HUES6 (cell line): ENCODE data around the gene LTBP2.

Experiments used
- H3K27ac ChIP-seq: 2 replicates; pipeline ENCODE4 v1.7.0; 2013; ENCODE audit warnings: low read depth, mild to moderate bottlenecking, low read length, inconsistent platforms
- H3K27me3 ChIP-seq: 2 replicates; pipeline ENCODE4 v1.6.1; 2013; ENCODE audit warnings: low read length; ENCODE audit not compliant: control insufficient read depth, insufficient read depth
- H3K36me3 ChIP-seq: 2 replicates; pipeline ENCODE4 v1.6.1; 2013; ENCODE audit warnings: low read length; ENCODE audit not compliant: control insufficient read depth, insufficient read depth
- H3K4me1 ChIP-seq: 2 replicates; pipeline ENCODE4 v1.6.1; 2013; ENCODE audit warnings: low read length; ENCODE audit not compliant: control insufficient read depth, insufficient read depth
- H3K4me3 ChIP-seq: 2 replicates; pipeline ENCODE4 v1.5.1; 2013; ENCODE audit warnings: low read depth, low read length
- H3K9ac ChIP-seq: one replicate; pipeline ENCODE4 v1.6.1; 2013; ENCODE audit warnings: mild to moderate bottlenecking, low read length
- H3K9me3 ChIP-seq: 2 replicates; pipeline ENCODE4 v1.6.1; 2013; ENCODE audit warnings: low read depth, low read length; ENCODE audit not compliant: control insufficient read depth, insufficient read depth

LTBP2 gene

DNA sequence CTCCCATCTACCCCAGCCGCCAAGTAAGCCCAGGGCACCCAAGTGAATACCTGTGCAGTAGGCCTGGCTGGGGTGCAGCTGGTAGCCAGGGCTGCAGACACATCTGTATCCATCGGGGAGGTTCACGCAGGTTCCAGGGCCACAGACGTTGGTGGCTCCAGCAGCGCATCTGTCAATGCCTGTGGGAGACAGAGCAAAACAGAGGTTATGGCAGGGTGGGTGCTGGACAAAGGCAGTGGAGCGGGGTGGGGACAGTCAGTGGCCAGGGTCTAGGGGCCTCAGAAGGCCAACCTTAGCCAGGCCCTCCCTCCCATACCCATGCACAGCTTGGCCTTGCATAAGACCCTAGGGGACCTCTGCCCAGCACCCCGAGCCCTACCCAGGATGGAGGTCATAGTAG, 89.3 kb downstream of the LTBP2 start:
- H3K27ac ChIP-seq: no peak overlapping the region
- H3K4me1 ChIP-seq: no peaks in the 10 kb centered on the region
- no peak overlapping the region for H3K9ac ChIP-seq
- no peaks in the 10 kb centered on the region for H3K9me3 ChIP-seq
- no peaks in the 10 kb centered on the region for H3K36me3 ChIP-seq
- H3K4me3 ChIP-seq: no peak overlapping the region
- H3K27me3 ChIP-seq: no peaks in the 10 kb centered on the region

DNA sequence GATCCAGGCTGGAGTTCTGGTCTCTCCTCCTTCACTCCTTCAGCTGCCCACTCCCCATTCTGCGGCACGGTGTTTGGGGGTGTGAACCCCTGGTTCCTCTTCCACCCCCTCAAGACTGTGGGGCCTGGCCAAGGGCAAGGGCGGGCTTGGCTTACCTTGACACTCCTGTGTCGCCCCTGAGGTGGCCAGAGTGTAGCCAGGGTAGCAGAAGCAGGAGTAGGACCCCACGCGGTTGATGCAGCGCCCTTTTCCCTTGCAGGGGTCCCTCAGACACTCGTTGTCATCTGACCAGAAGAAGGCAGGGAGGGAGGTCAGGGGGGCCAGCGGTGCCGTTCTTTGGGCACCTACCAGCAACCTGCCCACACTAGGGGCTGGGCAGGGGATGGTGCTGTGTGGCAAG, 90.3 kb downstream of the LTBP2 start:
- Histone ChIP-seq H3K4me3 (no peak overlapping the region), H3K36me3 (no peaks in the 10 kb centered on the region), H3K27ac (no peak overlapping the region), H3K4me1 (peaks cover 4% of the 10 kb centered on the region), H3K9ac (no peak overlapping the region), H3K9me3 (no peaks in the 10 kb centered on the region), H3K27me3 (no peaks in the 10 kb centered on the region)

DNA sequence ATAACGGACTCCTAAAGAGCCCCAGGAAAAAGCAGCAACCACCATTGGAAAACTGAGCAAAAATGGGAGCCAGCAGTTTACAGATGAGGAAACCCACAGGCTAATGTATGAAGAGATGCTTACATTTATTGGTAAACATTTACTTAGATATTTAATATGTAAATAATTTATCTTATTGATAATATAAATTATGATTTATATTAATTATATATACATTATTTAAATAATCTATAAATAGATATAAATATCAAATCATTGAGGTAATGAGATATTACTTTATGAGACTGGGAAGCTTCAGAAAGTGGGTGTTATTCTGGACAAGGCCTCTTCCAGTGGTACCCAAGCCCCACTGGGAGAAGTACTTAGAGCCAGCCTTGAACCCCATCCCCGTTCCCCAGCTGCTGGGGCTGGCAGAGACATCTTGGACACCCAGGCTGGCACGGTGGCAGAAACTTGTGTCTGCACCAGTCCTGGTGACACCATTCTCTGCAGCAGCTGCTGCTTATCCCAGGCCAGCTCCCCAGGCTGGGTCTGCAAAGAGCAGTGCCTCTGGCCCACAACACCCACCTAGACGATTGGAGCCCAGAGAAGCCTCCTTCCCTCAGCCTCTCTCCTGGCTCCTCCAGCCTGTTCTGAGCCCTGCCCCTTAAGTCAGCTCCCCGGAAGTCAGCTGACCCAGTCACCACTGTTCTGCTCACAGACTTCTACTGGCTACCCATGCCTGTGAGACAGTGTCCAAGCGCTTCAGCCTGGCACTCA, 92.5 kb downstream of the LTBP2 start:
- no peaks in the 10 kb centered on the region for H3K9me3 ChIP-seq
- no peak overlapping the region for H3K9ac ChIP-seq
- H3K36me3 ChIP-seq: no peaks in the 10 kb centered on the region
- peaks cover 13% of the 10 kb centered on the region for H3K4me1 ChIP-seq
- no peak overlapping the region for H3K4me3 ChIP-seq
- no peaks in the 10 kb centered on the region for H3K27me3 ChIP-seq
- no peak overlapping the region for H3K27ac ChIP-seq

DNA sequence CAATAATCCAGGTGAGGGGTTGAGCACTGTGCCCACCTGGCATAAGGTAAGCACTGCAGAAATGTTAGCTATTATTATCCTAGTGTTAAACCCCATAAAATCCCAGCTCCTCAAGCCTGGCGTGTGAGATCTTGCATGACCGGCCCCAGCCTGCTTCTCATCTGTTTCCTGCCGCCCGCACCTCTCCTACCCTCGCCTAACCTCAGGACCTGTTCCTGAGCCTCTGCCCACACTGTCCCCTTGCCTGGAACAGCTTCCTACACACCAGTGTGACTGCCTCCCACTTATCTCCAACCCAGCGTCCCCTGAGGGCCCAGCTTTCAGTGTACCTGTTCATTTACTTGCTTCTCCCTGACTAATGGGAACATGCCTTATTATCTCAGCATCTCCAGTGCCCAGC, 93.8 kb downstream of the LTBP2 start:
- Histone ChIP-seq H3K9ac (no peak overlapping the region), H3K9me3 (no peaks in the 10 kb centered on the region), H3K4me3 (no peak overlapping the region), H3K27me3 (no peaks in the 10 kb centered on the region), H3K4me1 (peaks cover 19% of the 10 kb centered on the region), H3K27ac (no peak overlapping the region), H3K36me3 (no peaks in the 10 kb centered on the region)

DNA sequence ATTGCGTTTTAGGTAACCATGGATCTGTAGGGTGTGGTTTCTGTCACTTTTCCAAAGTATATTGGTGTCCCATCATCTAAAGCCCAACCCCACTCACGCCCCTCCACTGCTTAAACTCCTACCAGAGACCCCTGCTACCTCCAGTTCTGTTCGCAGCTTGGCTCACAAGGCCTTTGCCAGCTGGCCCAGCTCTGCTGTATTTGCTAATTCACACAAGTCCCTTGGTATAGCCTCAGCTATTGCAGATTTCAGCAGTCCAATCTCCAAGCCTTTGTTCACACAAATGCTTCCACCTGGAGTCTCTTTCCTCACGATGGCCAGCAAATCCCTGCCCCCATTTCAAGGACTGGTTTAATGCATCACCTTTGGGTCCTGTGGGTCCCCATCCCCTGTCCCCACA, 94.3 kb downstream of the LTBP2 start:
- Histone ChIP-seq H3K9me3 (no peaks in the 10 kb centered on the region), H3K4me3 (no peak overlapping the region), H3K27ac (no peak overlapping the region), H3K9ac (no peak overlapping the region), H3K27me3 (no peaks in the 10 kb centered on the region), H3K4me1 (peaks cover 19% of the 10 kb centered on the region), H3K36me3 (no peaks in the 10 kb centered on the region)

DNA sequence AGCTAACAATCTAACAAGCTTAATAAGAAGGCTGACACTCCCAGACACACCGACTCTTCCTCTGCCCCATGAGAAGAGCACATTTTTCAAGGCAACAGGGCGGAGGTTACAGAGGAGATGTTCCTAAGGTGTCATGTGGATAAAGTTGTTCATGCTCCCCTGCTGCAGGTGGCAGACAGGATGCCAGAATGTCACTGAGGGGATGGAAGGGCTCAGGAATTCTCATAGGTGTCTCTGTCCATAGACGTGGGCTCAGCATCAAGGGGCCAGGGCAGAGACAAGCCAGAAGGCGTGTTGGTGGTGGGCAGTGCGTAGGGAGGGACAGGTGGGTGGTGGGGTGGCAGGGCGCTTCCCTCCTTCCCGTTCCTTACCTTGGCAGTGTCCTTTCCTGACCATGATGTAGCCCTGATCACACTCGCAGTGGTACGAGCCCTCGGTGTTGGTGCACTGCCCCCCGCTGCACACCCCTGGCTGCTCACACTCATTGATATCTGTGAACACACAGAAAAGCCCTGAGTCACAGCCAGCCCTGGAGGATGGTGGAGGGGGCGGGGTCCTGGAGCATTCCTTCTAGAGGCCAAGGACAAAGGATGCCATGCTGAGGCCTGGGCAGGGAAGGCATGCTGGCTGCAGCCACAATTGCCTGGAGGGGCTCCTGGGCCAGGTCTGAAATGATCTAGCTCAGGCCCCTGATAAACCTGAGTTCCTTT, 95.4 kb downstream of the LTBP2 start:
- Histone ChIP-seq H3K27ac (no peak overlapping the region), H3K9me3 (no peaks in the 10 kb centered on the region), H3K36me3 (no peaks in the 10 kb centered on the region), H3K4me3 (no peak overlapping the region), H3K27me3 (no peaks in the 10 kb centered on the region), H3K4me1 (peaks cover 19% of the 10 kb centered on the region), H3K9ac (no peak overlapping the region)

DNA sequence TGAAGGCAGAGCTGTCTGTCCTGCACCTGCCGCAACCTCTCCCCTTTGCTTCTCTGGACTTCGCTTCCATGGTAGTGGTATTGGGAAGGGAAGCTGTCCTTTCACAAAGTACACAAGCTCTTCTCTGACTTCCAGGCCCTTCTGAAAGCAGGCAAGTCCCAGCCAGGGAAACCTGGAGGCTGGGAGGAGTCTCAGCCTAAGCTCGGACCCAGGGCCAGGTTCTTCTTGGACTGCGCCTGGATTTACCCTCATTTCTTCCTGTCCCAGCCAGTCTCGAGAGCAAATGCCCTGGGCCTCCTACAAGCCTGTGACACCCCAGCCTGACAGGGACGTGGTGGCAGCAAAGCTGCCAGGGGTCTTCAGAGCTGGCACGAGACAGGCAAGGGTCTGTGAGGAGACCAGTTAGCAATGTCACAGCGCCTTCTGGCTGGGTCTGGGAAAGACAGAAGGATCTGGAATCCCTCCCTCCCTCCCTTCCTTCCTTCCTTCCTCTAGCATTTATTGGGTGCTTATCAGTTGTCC, 96.1 kb downstream of the LTBP2 start:
- H3K36me3 ChIP-seq: no peaks in the 10 kb centered on the region
- H3K27ac ChIP-seq: no peak overlapping the region
- H3K9ac ChIP-seq: no peak overlapping the region
- H3K27me3 ChIP-seq: no peaks in the 10 kb centered on the region
- H3K4me1 ChIP-seq: peaks cover 26% of the 10 kb centered on the region
- no peaks in the 10 kb centered on the region for H3K9me3 ChIP-seq
- H3K4me3 ChIP-seq: no peak overlapping the region

DNA sequence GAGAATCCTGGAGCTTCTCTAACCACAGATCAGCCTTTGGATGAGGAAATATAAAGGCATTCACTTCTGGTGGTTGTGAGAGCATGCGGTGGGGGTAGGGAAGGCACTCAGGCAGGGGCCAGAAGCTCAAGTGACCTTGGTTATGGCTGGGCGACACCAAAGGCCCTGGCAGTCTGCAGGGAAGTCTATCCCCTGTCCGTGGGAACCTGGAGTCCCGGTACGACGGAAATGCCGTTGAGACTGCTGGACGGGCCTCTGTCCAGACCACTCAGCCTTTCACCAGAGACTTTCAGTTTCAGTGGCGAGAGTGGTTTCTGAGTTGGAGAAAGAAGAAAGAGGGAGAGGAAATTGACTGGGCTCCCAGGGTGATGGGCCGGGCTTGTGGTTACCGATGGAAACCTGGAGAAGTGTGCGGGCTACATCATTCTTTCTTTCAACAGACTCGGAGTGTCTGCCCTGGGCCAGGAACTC, 97.5 kb downstream of the LTBP2 start:
- H3K4me3 ChIP-seq: no peak overlapping the region
- H3K9ac ChIP-seq: no peak overlapping the region

DNA sequence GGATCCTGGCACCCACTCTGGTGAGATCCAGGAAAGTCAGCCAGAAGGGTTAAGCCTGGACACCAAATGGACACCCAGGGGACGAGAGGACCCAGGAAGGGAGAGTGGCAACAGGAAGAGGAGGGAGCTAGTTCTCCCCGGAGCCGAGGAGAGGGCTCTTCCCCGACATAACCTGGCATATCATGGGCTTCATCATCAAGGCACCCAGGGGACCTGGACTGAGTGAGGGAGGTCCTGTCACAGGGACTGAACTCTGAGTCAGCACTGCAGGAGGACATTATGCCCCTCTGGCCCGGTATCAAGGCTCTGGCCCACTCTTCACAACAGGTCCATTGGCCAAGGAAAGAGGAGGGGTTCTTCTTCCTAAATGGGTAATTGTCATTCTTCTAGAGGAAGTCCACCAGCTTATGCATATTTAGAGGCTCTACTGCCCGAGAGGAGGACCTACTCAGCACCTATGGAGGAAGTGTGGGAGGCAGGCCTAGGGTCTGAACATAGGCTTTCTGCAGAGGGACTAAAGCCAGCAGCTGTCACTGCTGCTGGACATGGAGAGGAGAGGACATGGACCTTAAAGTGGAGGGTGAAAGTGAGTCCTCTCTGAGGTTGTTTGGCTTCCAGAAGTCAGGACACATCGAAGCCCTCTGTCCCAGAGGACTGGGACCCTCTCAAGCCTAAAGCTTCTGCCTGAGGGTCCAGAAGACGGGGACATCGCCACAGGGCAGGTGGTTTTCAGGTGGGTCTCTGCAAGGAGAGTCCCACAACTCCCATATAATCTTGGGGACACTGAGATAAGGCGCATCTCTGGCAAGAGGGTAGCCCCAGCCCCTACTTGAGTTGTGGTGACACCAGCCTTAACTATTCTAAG, 99.8 kb downstream of the LTBP2 start:
- Histone ChIP-seq H3K36me3 (no peaks in the 10 kb centered on the region), H3K9ac (no peak overlapping the region), H3K4me3 (no peak overlapping the region), H3K4me1 (peaks cover 46% of the 10 kb centered on the region), H3K27ac (no peak overlapping the region), H3K9me3 (no peaks in the 10 kb centered on the region), H3K27me3 (peaks cover 5% of the 10 kb centered on the region; the same call in 1 of the 2 replicates)

More for the DNA sequence above, 97.5 kb downstream of the LTBP2 start:
- Histone ChIP-seq H3K27ac (no peak overlapping the region), H3K9me3 (no peaks in the 10 kb centered on the region), H3K27me3 (no peaks in the 10 kb centered on the region), H3K4me1 (peaks cover 39% of the 10 kb centered on the region), H3K36me3 (no peaks in the 10 kb centered on the region)

DNA sequence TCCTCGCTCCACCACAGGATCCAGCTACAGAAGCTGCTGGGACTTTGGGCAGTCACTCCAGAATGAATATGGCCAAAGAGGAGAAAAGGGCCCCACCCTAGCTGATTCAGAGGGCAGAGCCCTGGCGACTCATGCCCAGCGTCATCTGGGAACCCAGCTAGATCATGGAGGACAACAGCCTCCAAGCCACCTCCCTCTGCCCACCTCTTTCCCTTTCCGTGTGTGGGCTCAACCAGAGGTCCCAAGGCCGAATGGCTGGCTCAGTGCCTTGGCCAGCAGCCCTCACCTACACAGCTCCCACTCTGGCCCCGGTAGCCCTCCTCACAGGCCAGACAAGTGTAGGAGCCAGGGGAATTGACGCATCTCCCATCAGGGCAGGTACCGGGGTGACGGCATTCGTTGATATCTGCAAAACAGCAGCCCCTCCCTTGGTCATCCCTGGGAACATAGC, 101.1 kb downstream of the LTBP2 start:
- H3K9me3 ChIP-seq: no peaks in the 10 kb centered on the region
- H3K4me1 ChIP-seq: peaks cover 37% of the 10 kb centered on the region
- H3K27ac ChIP-seq: no peak overlapping the region
- H3K9ac ChIP-seq: no peak overlapping the region
- peaks cover 5% of the 10 kb centered on the region; the same call in 1 of the 2 replicates for H3K27me3 ChIP-seq
- H3K36me3 ChIP-seq: no peaks in the 10 kb centered on the region
- H3K4me3 ChIP-seq: peak overlapping the region; percentile 14; the same call in 1 of the 2 replicates
